HCT116 (cell line): ENCODE measurements around the gene GATB.

Experiments
- CEBPB ChIP-seq: IDR thresholded peaks from 2 replicates; pipeline ENCODE4 v1.6.1; 2012; ENCODE audit warnings: low read depth
- EZH2 ChIP-seq: fragments of 200-600 bp; sonication (generic); IDR thresholded peaks from 2 replicates; pipeline ENCODE4 v1.6.1; 2017; ENCODE audit warnings: antibody characterized with exemption, mixed run types
- EZH2phosphoT487 ChIP-seq: fragments of 200-600 bp; IDR thresholded peaks from 2 replicates; pipeline ENCODE4 v1.6.1; 2018; ENCODE audit warnings: antibody characterized with exemption, borderline replicate concordance
- JUND ChIP-seq: IDR thresholded peaks from 2 replicates; pipeline ENCODE4 v1.6.1; 2012
- POLR2A ChIP-seq: IDR thresholded peaks from 2 replicates; pipeline ENCODE4 v1.7.0; 2011; ENCODE audit warnings: borderline replicate concordance; ENCODE audit not compliant: insufficient read depth, insufficient read length; ENCODE audit errors: extremely low read depth
- POLR2AphosphoS5 ChIP-seq: IDR thresholded peaks from 2 replicates; pipeline ENCODE4 v1.6.1; 2011; ENCODE audit warnings: mild to moderate bottlenecking, low read depth, low read length, moderate library complexity
- SIN3A ChIP-seq: IDR thresholded peaks from 2 replicates; pipeline ENCODE4 v1.6.1; 2012; ENCODE audit warnings: low read depth
- TCF7L2 ChIP-seq: IDR thresholded peaks from 2 replicates; pipeline ENCODE4 v1.7.0; 2011; ENCODE audit warnings: borderline replicate concordance, inconsistent platforms; ENCODE audit not compliant: insufficient read depth, insufficient read length; ENCODE audit errors: extremely low read depth
- YY1 ChIP-seq: IDR thresholded peaks from 2 replicates; pipeline ENCODE4 v1.6.1; 2011; ENCODE audit warnings: low read length, low read depth, moderate library complexity, mild to moderate bottlenecking; ENCODE audit not compliant: insufficient replicate concordance; ENCODE audit errors: extremely low read depth
- ZFX ChIP-seq: fragments of 450-650 bp; IDR thresholded peaks from 2 replicates; pipeline ENCODE4 v1.6.1; 2017
- TF ChIP-seq, protein P1 (sequence below), 3 experiments: fragments of 200-600 bp in 1 of 3; sonication (generic) in 1 of 3; IDR thresholded peaks in 2 of 3; conservative IDR thresholded peaks in 1 of 3; 2 replicates each; pipeline ENCODE4 v1.5.1; 2012 to 2017; ENCODE audit warnings: low read depth in 2 of 3, low read length in 2 of 3, antibody characterized with exemption in 1 of 3, borderline replicate concordance in 1 of 3, control low read depth in 1 of 3, mild to moderate bottlenecking in 1 of 3, mixed read lengths in 1 of 3, mixed run types in 1 of 3, moderate library complexity in 1 of 3; ENCODE audit not compliant: insufficient read depth in 1 of 3
- TF ChIP-seq, protein P2 (sequence below): IDR thresholded peaks from 2 replicates; pipeline ENCODE4 v1.6.1; 2012; ENCODE audit warnings: low read depth
- TF ChIP-seq, protein P3 (sequence below): IDR thresholded peaks from 2 replicates; pipeline ENCODE4 v1.6.1; 2011; ENCODE audit warnings: mild to moderate bottlenecking, low read length, moderate library complexity; ENCODE audit not compliant: insufficient replicate concordance; ENCODE audit errors: extremely low read depth

DNA sequence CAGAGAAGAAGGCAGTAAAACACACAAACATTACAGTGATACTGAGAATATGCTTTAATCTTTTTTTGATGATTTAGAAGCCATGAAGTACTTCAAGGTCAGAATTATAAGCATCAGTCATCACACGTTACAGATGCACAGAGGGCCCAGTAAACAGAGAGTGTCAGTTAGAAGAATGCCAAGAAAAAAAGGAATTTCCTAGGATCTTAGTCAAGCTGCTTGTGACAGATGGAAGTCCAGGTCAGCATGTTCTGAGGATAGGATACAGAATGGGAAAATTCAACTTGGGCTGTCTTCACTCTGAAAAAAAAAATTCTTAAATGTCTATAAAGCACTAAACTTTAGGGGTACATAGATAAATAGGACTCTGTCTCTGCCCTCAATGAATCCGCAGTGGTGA lies 38.9 kb downstream of the GATB start:
- TF ChIP-seq EZH2 (no peak), EZH2phosphoT487 (no peak), POLR2A (no peak), CEBPB (no peak), YY1 (no peak), SIN3A (no peak), POLR2AphosphoS5 (no peak), JUND (no peak), TCF7L2 (no peak), ZFX (no peak)
- TF ChIP-seq, protein P1, sequence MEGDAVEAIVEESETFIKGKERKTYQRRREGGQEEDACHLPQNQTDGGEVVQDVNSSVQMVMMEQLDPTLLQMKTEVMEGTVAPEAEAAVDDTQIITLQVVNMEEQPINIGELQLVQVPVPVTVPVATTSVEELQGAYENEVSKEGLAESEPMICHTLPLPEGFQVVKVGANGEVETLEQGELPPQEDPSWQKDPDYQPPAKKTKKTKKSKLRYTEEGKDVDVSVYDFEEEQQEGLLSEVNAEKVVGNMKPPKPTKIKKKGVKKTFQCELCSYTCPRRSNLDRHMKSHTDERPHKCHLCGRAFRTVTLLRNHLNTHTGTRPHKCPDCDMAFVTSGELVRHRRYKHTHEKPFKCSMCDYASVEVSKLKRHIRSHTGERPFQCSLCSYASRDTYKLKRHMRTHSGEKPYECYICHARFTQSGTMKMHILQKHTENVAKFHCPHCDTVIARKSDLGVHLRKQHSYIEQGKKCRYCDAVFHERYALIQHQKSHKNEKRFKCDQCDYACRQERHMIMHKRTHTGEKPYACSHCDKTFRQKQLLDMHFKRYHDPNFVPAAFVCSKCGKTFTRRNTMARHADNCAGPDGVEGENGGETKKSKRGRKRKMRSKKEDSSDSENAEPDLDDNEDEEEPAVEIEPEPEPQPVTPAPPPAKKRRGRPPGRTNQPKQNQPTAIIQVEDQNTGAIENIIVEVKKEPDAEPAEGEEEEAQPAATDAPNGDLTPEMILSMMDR (IDR thresholded peaks at IDR 0.05 in 2 of 3, conservative IDR thresholded peaks at IDR 0.05 in 1 of 3; ENCODE audit: borderline replicate concordance in 1 of 3, insufficient read depth in 1 of 3, low read depth in 2 of 3, low read length in 2 of 3) = no peak
- TF ChIP-seq, protein P2, sequence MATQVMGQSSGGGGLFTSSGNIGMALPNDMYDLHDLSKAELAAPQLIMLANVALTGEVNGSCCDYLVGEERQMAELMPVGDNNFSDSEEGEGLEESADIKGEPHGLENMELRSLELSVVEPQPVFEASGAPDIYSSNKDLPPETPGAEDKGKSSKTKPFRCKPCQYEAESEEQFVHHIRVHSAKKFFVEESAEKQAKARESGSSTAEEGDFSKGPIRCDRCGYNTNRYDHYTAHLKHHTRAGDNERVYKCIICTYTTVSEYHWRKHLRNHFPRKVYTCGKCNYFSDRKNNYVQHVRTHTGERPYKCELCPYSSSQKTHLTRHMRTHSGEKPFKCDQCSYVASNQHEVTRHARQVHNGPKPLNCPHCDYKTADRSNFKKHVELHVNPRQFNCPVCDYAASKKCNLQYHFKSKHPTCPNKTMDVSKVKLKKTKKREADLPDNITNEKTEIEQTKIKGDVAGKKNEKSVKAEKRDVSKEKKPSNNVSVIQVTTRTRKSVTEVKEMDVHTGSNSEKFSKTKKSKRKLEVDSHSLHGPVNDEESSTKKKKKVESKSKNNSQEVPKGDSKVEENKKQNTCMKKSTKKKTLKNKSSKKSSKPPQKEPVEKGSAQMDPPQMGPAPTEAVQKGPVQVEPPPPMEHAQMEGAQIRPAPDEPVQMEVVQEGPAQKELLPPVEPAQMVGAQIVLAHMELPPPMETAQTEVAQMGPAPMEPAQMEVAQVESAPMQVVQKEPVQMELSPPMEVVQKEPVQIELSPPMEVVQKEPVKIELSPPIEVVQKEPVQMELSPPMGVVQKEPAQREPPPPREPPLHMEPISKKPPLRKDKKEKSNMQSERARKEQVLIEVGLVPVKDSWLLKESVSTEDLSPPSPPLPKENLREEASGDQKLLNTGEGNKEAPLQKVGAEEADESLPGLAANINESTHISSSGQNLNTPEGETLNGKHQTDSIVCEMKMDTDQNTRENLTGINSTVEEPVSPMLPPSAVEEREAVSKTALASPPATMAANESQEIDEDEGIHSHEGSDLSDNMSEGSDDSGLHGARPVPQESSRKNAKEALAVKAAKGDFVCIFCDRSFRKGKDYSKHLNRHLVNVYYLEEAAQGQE = no peak
- TF ChIP-seq, protein P3, sequence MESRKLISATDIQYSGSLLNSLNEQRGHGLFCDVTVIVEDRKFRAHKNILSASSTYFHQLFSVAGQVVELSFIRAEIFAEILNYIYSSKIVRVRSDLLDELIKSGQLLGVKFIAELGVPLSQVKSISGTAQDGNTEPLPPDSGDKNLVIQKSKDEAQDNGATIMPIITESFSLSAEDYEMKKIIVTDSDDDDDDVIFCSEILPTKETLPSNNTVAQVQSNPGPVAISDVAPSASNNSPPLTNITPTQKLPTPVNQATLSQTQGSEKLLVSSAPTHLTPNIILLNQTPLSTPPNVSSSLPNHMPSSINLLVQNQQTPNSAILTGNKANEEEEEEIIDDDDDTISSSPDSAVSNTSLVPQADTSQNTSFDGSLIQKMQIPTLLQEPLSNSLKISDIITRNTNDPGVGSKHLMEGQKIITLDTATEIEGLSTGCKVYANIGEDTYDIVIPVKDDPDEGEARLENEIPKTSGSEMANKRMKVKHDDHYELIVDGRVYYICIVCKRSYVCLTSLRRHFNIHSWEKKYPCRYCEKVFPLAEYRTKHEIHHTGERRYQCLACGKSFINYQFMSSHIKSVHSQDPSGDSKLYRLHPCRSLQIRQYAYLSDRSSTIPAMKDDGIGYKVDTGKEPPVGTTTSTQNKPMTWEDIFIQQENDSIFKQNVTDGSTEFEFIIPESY = no peak
